ENCODE results near the gene ZSWIM5.
"Not testable (repeated sequence)": the region's sequence is repeated elsewhere in the genome, so short reads cannot be mapped to it uniquely, and the experiment has no call there.

DNA sequence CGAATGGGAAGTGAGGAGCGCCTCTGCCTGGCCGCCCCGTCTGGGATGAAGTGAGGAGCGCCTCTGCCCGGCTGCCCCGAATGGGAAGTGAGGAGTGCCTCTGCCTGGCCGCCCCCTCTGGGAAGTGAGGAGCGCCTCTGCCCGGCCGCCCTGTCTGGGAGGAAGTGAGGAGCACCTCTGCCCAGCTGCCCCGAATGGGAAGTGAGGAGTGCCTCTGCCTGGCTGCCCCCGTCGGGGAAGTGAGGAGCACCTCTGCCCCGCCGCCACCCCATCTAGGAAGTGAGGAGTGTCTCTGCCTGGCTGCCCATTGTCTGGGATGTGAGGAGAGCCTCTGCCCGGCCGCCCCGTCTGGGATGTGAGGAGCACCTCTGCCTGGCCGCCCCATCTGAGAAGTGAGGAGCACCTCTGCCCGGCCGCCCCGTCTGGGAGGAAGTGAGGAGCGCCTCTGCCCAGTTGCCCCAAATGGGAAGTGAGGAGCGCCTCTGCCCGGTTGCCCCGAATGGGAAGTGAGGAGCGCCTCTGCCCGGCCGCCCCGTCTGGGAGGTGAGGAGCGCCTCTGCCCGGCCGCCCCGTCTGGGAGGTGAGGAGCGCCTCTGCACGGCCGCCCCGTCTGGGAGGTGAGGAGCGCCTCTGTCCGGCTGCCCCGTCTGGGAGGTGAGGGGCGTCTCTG lies 100.8 kb downstream of the ZSWIM5 start:
- not testable (repeated sequence) for TF ChIP-seq NR2F2 (IDR thresholded peaks at IDR 0.05); RAD21 (IDR thresholded peaks at IDR 0.05); JUND (IDR thresholded peaks at IDR 0.05); TAF1 (conservative IDR thresholded peaks at IDR 0.05); GABPA (IDR thresholded peaks at IDR 0.05 in 1 of 2, conservative IDR thresholded peaks at IDR 0.05 in 1 of 2); RXRA (IDR thresholded peaks at IDR 0.05); YY1 (IDR thresholded peaks at IDR 0.05); EGR1 (IDR thresholded peaks at IDR 0.05; ENCODE audit: low read depth in 2 of 2); SP1 (IDR thresholded peaks at IDR 0.05)
- TF ChIP-seq, protein P1, sequence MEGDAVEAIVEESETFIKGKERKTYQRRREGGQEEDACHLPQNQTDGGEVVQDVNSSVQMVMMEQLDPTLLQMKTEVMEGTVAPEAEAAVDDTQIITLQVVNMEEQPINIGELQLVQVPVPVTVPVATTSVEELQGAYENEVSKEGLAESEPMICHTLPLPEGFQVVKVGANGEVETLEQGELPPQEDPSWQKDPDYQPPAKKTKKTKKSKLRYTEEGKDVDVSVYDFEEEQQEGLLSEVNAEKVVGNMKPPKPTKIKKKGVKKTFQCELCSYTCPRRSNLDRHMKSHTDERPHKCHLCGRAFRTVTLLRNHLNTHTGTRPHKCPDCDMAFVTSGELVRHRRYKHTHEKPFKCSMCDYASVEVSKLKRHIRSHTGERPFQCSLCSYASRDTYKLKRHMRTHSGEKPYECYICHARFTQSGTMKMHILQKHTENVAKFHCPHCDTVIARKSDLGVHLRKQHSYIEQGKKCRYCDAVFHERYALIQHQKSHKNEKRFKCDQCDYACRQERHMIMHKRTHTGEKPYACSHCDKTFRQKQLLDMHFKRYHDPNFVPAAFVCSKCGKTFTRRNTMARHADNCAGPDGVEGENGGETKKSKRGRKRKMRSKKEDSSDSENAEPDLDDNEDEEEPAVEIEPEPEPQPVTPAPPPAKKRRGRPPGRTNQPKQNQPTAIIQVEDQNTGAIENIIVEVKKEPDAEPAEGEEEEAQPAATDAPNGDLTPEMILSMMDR (IDR thresholded peaks at IDR 0.05; ENCODE audit: low read depth, low read length, missing input control): not testable (repeated sequence)
- TF ChIP-seq, protein P2, sequence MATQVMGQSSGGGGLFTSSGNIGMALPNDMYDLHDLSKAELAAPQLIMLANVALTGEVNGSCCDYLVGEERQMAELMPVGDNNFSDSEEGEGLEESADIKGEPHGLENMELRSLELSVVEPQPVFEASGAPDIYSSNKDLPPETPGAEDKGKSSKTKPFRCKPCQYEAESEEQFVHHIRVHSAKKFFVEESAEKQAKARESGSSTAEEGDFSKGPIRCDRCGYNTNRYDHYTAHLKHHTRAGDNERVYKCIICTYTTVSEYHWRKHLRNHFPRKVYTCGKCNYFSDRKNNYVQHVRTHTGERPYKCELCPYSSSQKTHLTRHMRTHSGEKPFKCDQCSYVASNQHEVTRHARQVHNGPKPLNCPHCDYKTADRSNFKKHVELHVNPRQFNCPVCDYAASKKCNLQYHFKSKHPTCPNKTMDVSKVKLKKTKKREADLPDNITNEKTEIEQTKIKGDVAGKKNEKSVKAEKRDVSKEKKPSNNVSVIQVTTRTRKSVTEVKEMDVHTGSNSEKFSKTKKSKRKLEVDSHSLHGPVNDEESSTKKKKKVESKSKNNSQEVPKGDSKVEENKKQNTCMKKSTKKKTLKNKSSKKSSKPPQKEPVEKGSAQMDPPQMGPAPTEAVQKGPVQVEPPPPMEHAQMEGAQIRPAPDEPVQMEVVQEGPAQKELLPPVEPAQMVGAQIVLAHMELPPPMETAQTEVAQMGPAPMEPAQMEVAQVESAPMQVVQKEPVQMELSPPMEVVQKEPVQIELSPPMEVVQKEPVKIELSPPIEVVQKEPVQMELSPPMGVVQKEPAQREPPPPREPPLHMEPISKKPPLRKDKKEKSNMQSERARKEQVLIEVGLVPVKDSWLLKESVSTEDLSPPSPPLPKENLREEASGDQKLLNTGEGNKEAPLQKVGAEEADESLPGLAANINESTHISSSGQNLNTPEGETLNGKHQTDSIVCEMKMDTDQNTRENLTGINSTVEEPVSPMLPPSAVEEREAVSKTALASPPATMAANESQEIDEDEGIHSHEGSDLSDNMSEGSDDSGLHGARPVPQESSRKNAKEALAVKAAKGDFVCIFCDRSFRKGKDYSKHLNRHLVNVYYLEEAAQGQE (IDR thresholded peaks at IDR 0.05): not testable (repeated sequence)

Data from liver (tissue), 3 donors.